Type B pancreatic cell (in vitro differentiated cells): ENCODE measurements around the gene IQCK. TPM values are rescaled to one million over a fixed set of nuclear protein-coding genes. Genes with fewer than 3 reads are reported as not detected.

ENCODE experiments used
- DNase-seq: peaks from one replicate; pipeline ENCODE4 v3.0.0; 2021; ENCODE audit warnings: mixed read lengths; ENCODE audit not compliant: unreplicated experiment; ENCODE audit errors: extremely low spot score
- H3K27ac Mint-ChIP-seq: 2 replicates; pipeline ENCODE4 v1.8.0; 2021; ENCODE audit warnings: mild to moderate bottlenecking, mixed read lengths
- H3K27me3 Mint-ChIP-seq: 2 replicates; pipeline ENCODE4 v1.8.0; 2021; ENCODE audit warnings: mixed read lengths
- H3K36me3 Mint-ChIP-seq: 2 replicates; pipeline ENCODE4 v1.8.0; 2021; ENCODE audit warnings: mixed read lengths
- H3K4me1 Mint-ChIP-seq: one replicate; pipeline ENCODE4 v1.8.0; 2021; ENCODE audit warnings: mixed read lengths; ENCODE audit not compliant: unreplicated experiment
- H3K4me3 Mint-ChIP-seq: 2 replicates; pipeline ENCODE4 v1.8.0; 2021; ENCODE audit warnings: mild to moderate bottlenecking, mixed read lengths
- H3K9me3 Mint-ChIP-seq: 2 replicates; pipeline ENCODE4 v1.8.0; 2021; ENCODE audit warnings: mixed read lengths
- CTCF ChIP-seq: fragments of 200-600 bp; sonication (generic); conservative IDR thresholded peaks from 2 replicates; pipeline ENCODE4 v1.5.0; 2021; ENCODE audit warnings: antibody characterized with exemption, mild to moderate bottlenecking
- total RNA-seq: library from RNA; stranded (reverse); gene quantifications from 2 replicates; pipeline ENCODE4 v1.2.1, GENCODE V29; 2021; ENCODE audit warnings: low replicate concordance

The IQCK gene
- total RNA-seq, 1 donor from 2014 or later, result 23.0 TPM

DNA sequence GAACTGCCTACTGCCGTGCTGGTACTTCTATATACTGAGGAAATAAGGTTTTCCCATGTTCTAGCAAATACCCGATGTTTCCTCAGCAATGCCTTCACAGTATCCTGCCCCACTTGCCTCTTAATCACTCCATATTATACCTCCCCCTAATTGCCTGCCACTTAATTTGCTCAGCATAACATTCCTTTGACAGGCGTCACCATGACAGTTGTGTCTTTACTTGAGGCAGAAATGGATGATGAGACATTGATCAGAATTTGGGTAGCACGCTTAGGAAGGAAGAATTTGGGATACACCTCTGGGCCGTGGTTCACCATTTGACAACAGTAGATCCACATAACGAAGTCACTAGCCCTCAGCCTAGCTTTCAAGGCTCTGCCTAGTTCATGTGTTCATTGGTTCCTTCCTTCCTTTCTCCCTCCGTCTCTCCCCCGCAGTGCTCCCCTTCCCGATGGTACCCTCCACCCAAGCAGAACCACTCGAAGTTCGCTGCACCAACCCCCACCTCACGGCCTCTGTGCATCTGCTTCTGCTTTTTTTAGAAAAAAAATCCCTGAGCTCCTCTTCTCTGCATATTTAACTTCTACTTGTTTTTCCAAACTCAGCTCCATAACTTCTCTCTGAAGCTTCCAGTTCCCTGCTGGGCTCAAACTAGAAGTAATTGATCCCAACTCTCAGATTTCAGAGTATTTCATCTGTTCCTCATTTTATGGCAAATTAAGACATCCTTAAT lies 19.4 kb downstream of the IQCK start:
- no peak overlapping the region for H3K27ac Mint-ChIP-seq
- H3K4me1 Mint-ChIP-seq, result peaks cover 11% of the 10 kb centered on the region
- peaks cover 38% of the 10 kb centered on the region for H3K36me3 Mint-ChIP-seq
- no peak for TF ChIP-seq CTCF
- no peaks in the 10 kb centered on the region for H3K27me3 Mint-ChIP-seq
- H3K9me3 Mint-ChIP-seq, result no peaks in the 10 kb centered on the region
- DNase-seq, result no peak
- no peak overlapping the region for H3K4me3 Mint-ChIP-seq

GRCh38 chr16:19741354-19741753 lies 23.3 kb downstream of the IQCK start:
- Mint-ChIP-seq H3K9me3 (no peaks in the 10 kb centered on the region), H3K27me3 (no peaks in the 10 kb centered on the region), H3K4me1 (peaks cover 33% of the 10 kb centered on the region), H3K4me3 (no peak overlapping the region), H3K27ac (no peak overlapping the region), H3K36me3 (peaks cover 26% of the 10 kb centered on the region)
- TF ChIP-seq CTCF, result no peak
- no peak for DNase-seq

DNA sequence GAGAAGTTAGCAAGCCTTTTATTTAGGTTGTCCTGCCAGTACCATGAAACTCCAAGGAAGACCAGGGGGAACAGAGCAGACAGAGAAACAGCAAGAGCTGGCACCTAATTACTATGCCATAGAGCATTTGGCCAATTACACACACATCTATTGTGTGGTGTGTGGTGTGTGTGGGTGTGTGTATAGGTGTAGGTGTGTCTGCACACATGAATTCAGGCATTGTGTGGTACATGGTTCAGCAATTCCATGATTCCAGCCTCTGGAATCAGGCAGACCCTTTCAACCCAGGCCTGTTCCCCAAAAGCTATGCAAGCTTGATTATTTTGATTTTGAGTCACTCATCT lies 25.7 kb downstream of the IQCK start:
- Mint-ChIP-seq H3K4me1 (peaks cover 40% of the 10 kb centered on the region), H3K36me3 (peaks cover 14% of the 10 kb centered on the region), H3K27ac (no peak overlapping the region), H3K27me3 (no peaks in the 10 kb centered on the region), H3K9me3 (no peaks in the 10 kb centered on the region), H3K4me3 (no peak overlapping the region)
- DNase-seq, result no peak
- no peak for TF ChIP-seq CTCF

GRCh38 chr16:19744670-19745069 lies 26.6 kb downstream of the IQCK start:
- DNase-seq, result no peak
- peaks cover 49% of the 10 kb centered on the region for H3K4me1 Mint-ChIP-seq
- H3K27ac Mint-ChIP-seq, result no peak overlapping the region
- H3K9me3 Mint-ChIP-seq, result no peaks in the 10 kb centered on the region
- TF ChIP-seq CTCF, result no peak
- H3K36me3 Mint-ChIP-seq, result peaks cover 12% of the 10 kb centered on the region
- no peak overlapping the region for H3K4me3 Mint-ChIP-seq
- no peaks in the 10 kb centered on the region for H3K27me3 Mint-ChIP-seq

GRCh38 chr16:19745286-19746010 lies 27.4 kb downstream of the IQCK start:
- Mint-ChIP-seq H3K9me3 (no peaks in the 10 kb centered on the region), H3K27ac (no peak overlapping the region), H3K4me3 (peak overlapping the region; percentile 47), H3K36me3 (peaks cover 5% of the 10 kb centered on the region), H3K4me1 (peaks cover 52% of the 10 kb centered on the region), H3K27me3 (no peaks in the 10 kb centered on the region)
- no peak for DNase-seq
- no peak for TF ChIP-seq CTCF
